Measurements from ENCODE around the gene ICA1.

- no peak for TF ChIP-seq CTCF (IDR thresholded peaks at IDR 0.05)
- no peak for TF ChIP-seq POLR2AphosphoS5 (IDR thresholded peaks at IDR 0.05)
- no peak for TF ChIP-seq POLR2A (IDR thresholded peaks at IDR 0.05)
These were observed 42.0 kb upstream of the ICA1 start for GRCh38 chr7:8303904-8304528.
